AG08396 (cell line): ENCODE data around the gene RAD51AP1.
"Not testable (repeated sequence)": the region's sequence is repeated elsewhere in the genome, so short reads cannot be mapped to it uniquely, and the experiment has no call there.

Experiments used
- DNase-seq: peaks from one replicate; pipeline ENCODE4 v3.0.0; 2012; ENCODE audit warnings: low spot score, mixed read lengths

RAD51AP1 gene, protein sequence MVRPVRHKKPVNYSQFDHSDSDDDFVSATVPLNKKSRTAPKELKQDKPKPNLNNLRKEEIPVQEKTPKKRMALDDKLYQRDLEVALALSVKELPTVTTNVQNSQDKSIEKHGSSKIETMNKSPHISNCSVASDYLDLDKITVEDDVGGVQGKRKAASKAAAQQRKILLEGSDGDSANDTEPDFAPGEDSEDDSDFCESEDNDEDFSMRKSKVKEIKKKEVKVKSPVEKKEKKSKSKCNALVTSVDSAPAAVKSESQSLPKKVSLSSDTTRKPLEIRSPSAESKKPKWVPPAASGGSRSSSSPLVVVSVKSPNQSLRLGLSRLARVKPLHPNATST

DNA sequence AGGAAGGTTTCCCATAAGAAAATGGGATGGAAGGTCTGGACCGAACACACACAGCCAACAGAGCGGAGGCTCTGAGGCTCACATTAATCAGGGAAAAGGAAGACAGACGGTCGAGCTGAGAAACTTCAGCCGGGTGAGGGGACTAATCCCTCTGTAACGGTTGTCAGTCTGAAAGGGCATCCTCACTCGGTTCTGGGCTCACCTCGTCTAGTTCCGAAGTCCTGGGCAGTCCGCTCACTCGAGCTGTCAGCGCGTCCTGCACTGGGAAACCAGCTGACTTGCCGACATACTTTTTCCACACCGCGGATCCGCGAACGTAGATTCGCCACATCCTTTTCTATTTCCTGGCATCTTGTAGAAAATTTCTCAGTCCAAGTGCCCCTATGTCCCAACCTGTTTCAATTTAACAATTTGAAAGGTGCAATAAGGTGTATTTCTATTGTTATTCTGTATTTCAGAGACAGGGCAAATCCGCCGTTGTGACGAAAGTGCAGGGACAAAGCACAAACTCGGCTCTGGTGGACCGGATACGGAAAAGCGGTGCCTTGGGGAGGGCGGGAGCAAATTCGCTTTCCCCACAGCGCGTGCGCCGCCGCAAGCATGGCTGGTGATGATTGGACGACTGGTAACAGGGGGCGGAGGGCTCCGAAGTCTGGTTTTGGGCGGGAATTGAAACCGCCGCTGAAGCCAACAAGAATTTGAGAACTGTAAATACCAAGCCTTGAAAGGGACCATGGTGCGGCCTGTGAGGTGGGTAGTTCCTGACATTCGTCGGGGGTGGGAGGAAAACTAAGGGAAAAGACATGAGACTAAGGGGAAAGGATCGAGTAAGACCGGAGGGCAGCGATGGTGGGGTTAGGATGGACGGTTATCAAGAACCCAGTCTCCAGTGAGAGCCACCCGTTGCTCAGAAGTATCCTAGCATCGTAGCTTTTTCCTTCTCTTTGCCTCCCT is at the start of gene RAD51AP1:
TSS of gene RAD51AP1 (plus strand) at position 684 of the 954 bp plus-strand sequence. CDS start at position 734, 50 bp downstream.
- peak; percentile 97 for DNase-seq

- no peak for DNase-seq
Measured at GRCh38 chr12:4489556-4489955, 49.1 kb upstream of the RAD51AP1 start.

- no peak for DNase-seq
Measured at GRCh38 chr12:4490973-4491372, 47.7 kb upstream of the RAD51AP1 start.

DNA sequence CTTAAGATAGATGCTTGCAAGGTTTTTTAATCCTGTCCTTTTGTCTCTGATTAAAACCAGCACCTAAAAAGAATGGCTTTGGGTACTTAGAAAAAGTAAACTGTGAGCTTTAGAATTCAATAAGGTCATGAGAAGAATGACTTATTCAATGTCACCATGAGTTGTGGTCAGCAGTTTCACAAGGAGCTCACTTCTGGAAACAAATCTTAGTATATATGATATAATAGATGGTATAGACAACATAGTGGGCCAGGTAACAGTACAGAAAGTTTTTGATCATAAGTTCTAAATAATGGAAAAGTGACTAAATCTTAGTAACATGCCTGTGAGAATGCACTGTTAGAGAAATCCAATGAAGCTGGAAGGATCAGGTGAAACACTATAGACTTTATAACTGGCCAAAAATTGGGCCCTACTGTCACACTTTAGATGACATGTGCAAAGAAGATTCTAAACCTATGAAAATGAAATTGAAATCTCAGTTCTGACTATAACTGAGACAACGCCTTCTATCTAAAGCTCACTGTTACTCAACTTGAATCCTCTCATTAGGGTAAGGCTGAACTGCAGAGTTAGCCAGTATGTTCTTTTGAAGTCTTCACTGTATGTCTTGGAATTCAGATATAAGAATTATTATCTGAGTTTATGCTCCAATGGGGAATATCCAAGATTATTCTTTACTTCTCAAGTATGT is 42.4 kb upstream of the RAD51AP1 start:
- no peak for DNase-seq

DNA sequence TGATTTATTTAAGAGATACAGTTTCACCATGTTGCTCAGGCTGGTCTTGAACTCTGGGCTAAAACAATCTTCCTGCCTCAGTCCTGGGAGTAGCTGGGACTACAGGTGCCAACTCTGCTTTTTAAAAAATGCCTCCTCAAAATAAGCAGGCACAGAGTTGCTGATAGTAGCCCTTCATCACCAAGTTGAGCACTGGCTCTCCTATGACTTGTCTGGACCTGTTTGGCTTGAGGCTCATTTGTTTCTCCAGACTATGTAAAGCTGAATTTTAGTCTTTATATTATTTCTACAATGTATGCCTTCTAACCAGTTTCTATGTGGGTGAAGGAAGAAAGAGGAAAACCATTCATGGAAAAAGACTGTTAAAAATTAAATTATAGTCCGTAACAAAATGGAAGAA is 39.5 kb upstream of the RAD51AP1 start:
- DNase-seq = no peak

- DNase-seq = peak; percentile 23
Measured at GRCh38 chr12:4505376-4505986, 33.2 kb upstream of the RAD51AP1 start.

- DNase-seq = no peak
Measured at GRCh38 chr12:4506430-4506829, 32.3 kb upstream of the RAD51AP1 start.

- DNase-seq = peak; percentile 20
Measured at GRCh38 chr12:4506870-4507269, 31.8 kb upstream of the RAD51AP1 start.

DNA sequence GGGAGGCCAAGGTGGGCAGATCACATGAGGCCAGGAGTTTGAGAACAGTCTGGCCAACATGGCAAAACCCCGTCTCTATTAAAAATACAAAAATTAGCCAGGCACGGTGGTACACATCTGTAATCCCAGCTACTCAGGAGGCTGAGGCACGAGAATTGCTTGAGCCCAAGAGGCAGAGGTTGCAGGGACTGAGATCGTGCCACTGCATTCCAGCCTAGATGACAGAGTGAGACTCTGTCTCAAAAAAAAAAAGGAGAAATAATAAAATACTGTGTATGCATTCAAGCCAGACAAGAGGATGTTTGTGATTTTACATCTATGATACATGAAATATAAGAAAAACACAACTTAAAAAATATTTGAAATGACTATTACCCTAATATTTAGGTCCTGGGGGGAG is 30.2 kb upstream of the RAD51AP1 start:
- not testable (repeated sequence) for DNase-seq

DNA sequence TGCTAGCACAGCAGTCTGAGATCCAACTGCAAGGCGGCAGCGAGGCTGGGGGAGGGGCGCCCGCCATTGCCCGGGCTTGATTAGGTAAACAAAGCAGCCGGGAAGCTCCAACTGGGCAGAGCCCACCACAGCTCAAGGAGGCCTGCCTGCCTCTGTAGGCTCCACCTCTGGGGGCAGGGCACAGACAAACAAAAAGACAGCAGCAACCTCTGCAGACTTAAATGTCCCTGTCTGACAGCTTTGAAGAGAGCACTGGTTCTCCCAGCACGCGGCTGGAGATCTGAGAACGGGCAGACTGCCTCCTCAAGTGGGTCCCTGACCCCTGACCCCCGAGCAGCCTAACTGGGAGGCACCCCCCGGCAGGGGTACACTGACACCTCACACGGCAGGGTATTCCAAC is 29.4 kb upstream of the RAD51AP1 start:
- DNase-seq = not testable (repeated sequence)

DNA sequence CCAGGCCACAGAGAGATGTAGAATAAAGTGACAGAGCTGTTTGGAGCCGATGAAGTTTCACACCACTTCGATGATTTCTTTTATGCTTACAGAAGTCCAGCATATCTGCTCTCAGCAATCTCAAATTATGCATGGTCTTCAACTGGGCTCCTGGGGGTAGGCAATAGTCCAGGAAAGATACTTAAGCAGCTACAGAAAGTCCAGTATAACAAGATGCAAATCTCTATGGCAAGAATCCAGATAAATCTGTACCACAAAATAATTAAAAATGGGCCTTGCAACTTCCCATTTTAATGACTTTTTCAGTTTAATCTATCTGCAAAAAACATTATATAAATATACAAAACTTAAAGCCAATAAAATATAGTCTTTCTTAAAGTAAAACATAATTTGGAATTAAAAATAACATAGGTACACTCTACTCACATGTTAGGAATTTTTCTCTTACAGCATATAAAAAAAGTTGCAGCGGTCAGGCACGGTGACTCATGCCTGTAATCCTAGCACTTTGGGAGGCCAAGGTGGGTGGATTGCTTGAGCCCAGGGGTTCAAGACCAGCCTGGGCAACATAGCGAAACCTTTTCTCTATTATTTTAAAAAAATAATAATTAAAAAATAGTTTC is 20.5 kb upstream of the RAD51AP1 start:
- DNase-seq = peak; percentile 13

DNA sequence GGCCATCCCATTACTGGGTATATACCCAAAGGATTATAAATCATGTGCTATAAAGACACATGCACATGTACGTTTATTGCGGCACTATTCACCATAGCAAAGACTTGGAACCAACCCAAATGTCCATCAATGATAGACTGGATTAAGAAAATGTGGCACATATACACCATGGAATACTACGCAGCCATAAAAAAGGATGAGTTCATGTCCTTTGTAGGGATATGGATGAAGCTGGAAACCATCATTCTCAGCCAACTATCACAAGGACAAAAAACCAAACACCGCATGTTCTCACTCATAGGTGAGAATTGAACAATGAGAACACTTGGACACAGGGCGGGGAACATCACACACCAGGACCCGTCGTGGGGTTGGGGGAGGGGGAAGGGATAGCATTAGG is 15.2 kb upstream of the RAD51AP1 start:
- not testable (repeated sequence) for DNase-seq

DNA sequence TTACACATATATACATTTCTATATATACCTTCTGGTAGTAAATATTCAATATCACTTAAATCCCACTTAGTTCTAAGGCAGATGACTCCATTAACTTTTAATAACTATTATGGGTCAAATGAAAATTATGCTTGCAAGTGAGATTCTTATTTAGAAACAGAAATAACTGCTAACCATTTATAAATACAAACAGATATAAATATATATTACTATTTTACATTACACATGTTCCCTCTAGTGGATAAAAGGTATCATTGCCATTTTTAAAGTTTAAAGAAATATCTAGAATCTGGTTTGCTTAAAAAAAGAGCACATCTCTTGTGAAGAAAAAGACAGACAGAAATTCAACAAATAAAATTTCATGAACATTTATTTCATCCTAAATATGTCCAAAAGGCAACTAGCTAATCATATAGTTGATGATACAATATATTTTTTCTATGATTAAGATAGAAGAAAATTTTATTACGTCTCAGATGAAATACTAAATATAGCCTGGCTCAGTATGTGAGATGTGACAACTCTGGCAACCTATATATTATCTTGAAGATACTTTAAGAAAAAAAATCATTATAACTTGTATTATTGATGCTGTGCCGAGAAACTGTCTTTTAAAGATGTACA is 11.7 kb upstream of the RAD51AP1 start:
- no peak for DNase-seq

DNA sequence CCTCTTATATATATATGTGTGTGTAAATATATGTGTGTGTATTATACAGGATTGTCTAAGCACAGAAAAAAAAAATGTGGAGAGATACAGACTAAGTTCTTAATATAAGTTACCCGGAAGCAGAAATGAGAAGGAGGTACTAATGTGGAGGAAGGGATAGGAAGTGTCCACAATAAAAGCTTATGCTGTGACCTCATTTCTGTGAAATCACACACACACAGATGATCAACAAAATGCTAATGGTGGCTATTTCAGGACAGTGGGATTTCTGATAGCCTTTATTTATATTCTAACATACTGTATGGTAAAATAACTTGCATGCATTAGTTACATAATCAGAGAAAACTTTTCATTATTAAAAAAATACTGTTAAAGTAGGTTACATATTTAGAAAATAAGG is 8.5 kb upstream of the RAD51AP1 start:
- no peak for DNase-seq

- no peak for DNase-seq
Measured at GRCh38 chr12:4530982-4531586, 7.6 kb upstream of the RAD51AP1 start.

DNA sequence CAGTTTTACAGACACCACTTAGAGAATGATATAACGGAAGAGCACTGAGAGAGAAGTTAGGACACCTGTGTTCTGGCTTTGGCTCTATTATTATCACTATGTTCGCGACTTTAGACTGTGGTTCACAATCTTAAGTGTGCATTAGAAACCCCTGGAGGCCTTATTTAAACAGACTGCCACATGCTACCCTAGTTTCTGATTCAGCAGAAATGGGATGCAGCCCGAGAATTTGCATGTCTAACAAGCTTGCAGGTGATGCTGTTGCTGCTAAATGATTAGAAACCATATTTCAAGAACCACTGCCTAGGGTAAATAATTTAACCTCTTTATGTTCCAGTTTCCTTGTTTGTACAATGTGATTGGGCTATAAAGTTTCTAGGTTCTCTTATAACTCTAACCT is 3.6 kb upstream of the RAD51AP1 start:
- DNase-seq = no peak

DNA sequence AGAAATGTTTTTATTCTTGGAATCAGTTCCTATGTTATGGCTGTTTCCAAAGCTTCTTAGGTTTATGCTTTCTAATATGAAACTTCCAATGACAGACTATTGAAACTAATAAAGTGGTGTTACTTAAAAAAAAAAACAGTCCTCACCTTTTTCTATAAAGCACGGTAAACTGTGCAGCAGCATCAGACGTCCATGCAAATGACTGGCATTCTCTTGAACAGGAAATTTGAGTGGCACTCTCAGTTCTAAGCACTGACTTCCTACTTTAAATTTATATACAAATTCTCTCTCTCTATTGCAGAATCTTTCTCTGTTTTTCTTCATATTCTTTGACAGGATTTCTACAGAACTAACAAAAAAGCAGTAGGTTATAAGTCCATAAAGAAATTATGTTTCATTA is 2.8 kb upstream of the RAD51AP1 start:
- no peak for DNase-seq

- no peak for DNase-seq
Measured at GRCh38 chr12:4539167-4539870, 629 bp downstream of the RAD51AP1 start.

GRCh38 chr12:4540170-4540569 is 1.5 kb downstream of the RAD51AP1 start:
- DNase-seq = no peak

DNA sequence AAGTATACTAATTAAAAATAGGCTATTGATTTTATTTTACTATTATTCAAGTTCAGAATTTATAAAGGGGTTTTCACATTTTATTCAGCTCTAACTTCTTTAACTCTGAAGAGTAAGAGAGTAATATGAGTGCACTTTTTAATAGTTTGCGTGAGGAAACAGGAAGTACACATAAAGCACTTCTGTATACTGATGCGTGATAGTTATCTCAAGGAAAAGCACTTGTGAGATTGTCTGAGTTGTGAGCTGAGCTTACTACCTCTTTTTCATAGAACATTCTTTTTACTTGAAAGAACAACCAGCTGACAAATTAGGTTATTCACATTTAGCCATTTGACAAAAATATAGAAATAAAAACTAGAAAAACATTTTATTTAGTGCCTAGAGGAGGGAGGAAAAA is 1.9 kb downstream of the RAD51AP1 start:
- DNase-seq = no peak
